ENCODE data around the gene SLC51B. TPM values are rescaled to one million over a fixed set of nuclear protein-coding genes. Genes with fewer than 3 reads are reported as not detected.
"Not testable (repeated sequence)": the region's sequence is repeated elsewhere in the genome, so short reads cannot be mapped to it uniquely, and the experiment has no call there.

SLC51B gene
- not detected for total RNA-seq

GRCh38 chr15:65044724-65045481, at the start of gene SLC51B:
SLC51B (plus strand) TSS chr15:65045387; CDS start chr15:65050005, 4,618 bp downstream.
- H3K36me3 Mint-ChIP-seq = no peaks in the 10 kb centered on the region
- no peak within 1 kb of the TSS for H3K27ac Mint-ChIP-seq
- peaks cover 7 to 10% of the 10 kb centered on the region in 2 donors for H3K4me1 Mint-ChIP-seq (ENCODE audit: low read depth in 2 of 2)

GRCh38 chr15:64997066-64997465, 48.1 kb upstream of the SLC51B start:
- Mint-ChIP-seq H3K36me3 (no peaks in the 10 kb centered on the region), H3K9me3 (no peaks in the 10 kb centered on the region), H3K4me3 (no peak overlapping the region), H3K4me1 (ENCODE audit: low read depth in 2 of 2) (peaks cover 4 to 5% of the 10 kb centered on the region in 2 donors), H3K27me3 (no peaks in the 10 kb centered on the region), H3K27ac (no peak overlapping the region)
- no peak for DNase-seq (ENCODE audit: low spot score)
- ATAC-seq = no peak

More at GRCh38 chr15:65044724-65045481, at the start of gene SLC51B:
- Mint-ChIP-seq H3K4me3 (no peak within 1 kb of the TSS), H3K9me3 (no peaks in the 10 kb centered on the region), H3K27me3 (peaks cover 0 to 2% of the 10 kb centered on the region in 2 donors)
- DNase-seq (ENCODE audit: low spot score) (no peak), ATAC-seq (no peak)

- Mint-ChIP-seq H3K27ac (no peak overlapping the region), H3K4me1 (ENCODE audit: low read depth in 2 of 2) (peaks cover 4% of the 10 kb centered on the region in 2 donors), H3K36me3 (no peaks in the 10 kb centered on the region), H3K4me3 (no peak overlapping the region), H3K27me3 (no peaks in the 10 kb centered on the region), H3K9me3 (no peaks in the 10 kb centered on the region)
- DNase-seq (ENCODE audit: low spot score) (no peak), ATAC-seq (no peak)
Observed at GRCh38 chr15:64997745-64998375, 47.3 kb upstream of the SLC51B start.

GRCh38 chr15:65004993-65005392, 40.2 kb upstream of the SLC51B start:
- Mint-ChIP-seq H3K36me3 (no peaks in the 10 kb centered on the region), H3K4me1 (ENCODE audit: low read depth in 2 of 2) (no peaks in the 10 kb centered on the region), H3K27me3 (no peaks in the 10 kb centered on the region), H3K27ac (no peak overlapping the region), H3K9me3 (no peaks in the 10 kb centered on the region), H3K4me3 (no peak overlapping the region)
- no peak for DNase-seq (ENCODE audit: low spot score)
- no peak for ATAC-seq

- no peak overlapping the region for H3K4me3 Mint-ChIP-seq
- H3K4me1 Mint-ChIP-seq (ENCODE audit: low read depth in 2 of 2) = no peaks in the 10 kb centered on the region
- no peaks in the 10 kb centered on the region for H3K27me3 Mint-ChIP-seq
- no peak for ATAC-seq
- no peaks in the 10 kb centered on the region for H3K9me3 Mint-ChIP-seq
- H3K27ac Mint-ChIP-seq = no peak overlapping the region
- H3K36me3 Mint-ChIP-seq = no peaks in the 10 kb centered on the region
- no peak for DNase-seq (ENCODE audit: low spot score)
Observed at GRCh38 chr15:65006876-65007275, 38.3 kb upstream of the SLC51B start.

GRCh38 chr15:65008983-65009382, 36.2 kb upstream of the SLC51B start:
- peaks cover 3% of the 10 kb centered on the region for H3K9me3 Mint-ChIP-seq
- DNase-seq (ENCODE audit: low spot score) (no peak), ATAC-seq (no peak)
- H3K4me3 Mint-ChIP-seq = no peak overlapping the region
- no peak overlapping the region for H3K27ac Mint-ChIP-seq
- no peaks in the 10 kb centered on the region for H3K27me3 Mint-ChIP-seq
- H3K36me3 Mint-ChIP-seq = peaks cover 15% of the 10 kb centered on the region
- H3K4me1 Mint-ChIP-seq (ENCODE audit: low read depth in 2 of 2) = no peaks in the 10 kb centered on the region

GRCh38 chr15:65011198-65011597, 34.0 kb upstream of the SLC51B start:
- H3K36me3 Mint-ChIP-seq = peaks cover 29% of the 10 kb centered on the region
- not testable (repeated sequence) for DNase-seq (ENCODE audit: low spot score); H3K9me3 Mint-ChIP-seq; H3K27ac Mint-ChIP-seq; ATAC-seq; H3K4me3 Mint-ChIP-seq; H3K4me1 Mint-ChIP-seq (ENCODE audit: low read depth in 2 of 2); H3K27me3 Mint-ChIP-seq

- DNase-seq (ENCODE audit: low spot score) (no peak), ATAC-seq (no peak)
- no peak overlapping the region for H3K4me3 Mint-ChIP-seq
- H3K27ac Mint-ChIP-seq = no peak overlapping the region
- H3K36me3 Mint-ChIP-seq = peaks cover 39% of the 10 kb centered on the region
- no peaks in the 10 kb centered on the region for H3K9me3 Mint-ChIP-seq
- H3K27me3 Mint-ChIP-seq = no peaks in the 10 kb centered on the region
- H3K4me1 Mint-ChIP-seq (ENCODE audit: low read depth in 2 of 2) = peaks cover 0 to 3% of the 10 kb centered on the region in 2 donors
Observed at GRCh38 chr15:65020419-65020818, 24.8 kb upstream of the SLC51B start.

GRCh38 chr15:65021488-65021887, 23.7 kb upstream of the SLC51B start:
- no peak overlapping the region for H3K27ac Mint-ChIP-seq
- H3K9me3 Mint-ChIP-seq = no peaks in the 10 kb centered on the region
- H3K4me3 Mint-ChIP-seq = no peak overlapping the region
- H3K27me3 Mint-ChIP-seq = no peaks in the 10 kb centered on the region
- ATAC-seq (no peak), DNase-seq (ENCODE audit: low spot score) (no peak)
- peaks cover 0 to 3% of the 10 kb centered on the region in 2 donors for H3K4me1 Mint-ChIP-seq (ENCODE audit: low read depth in 2 of 2)
- peaks cover 35% of the 10 kb centered on the region for H3K36me3 Mint-ChIP-seq

- no peak overlapping the region for H3K27ac Mint-ChIP-seq
- no peaks in the 10 kb centered on the region for H3K9me3 Mint-ChIP-seq
- DNase-seq (ENCODE audit: low spot score) (no peak), ATAC-seq (no peak)
- H3K4me1 Mint-ChIP-seq (ENCODE audit: low read depth in 2 of 2) = peaks cover 9 to 12% of the 10 kb centered on the region in 2 donors
- peaks cover 0 to 3% of the 10 kb centered on the region in 2 donors for H3K27me3 Mint-ChIP-seq
- peaks cover 11% of the 10 kb centered on the region for H3K36me3 Mint-ChIP-seq
- no peak overlapping the region for H3K4me3 Mint-ChIP-seq
Observed at GRCh38 chr15:65026756-65027155, 18.4 kb upstream of the SLC51B start.

GRCh38 chr15:65027593-65027992, 17.6 kb upstream of the SLC51B start:
- no peak for DNase-seq (ENCODE audit: low spot score)
- Mint-ChIP-seq H3K27me3 (peaks cover 0 to 7% of the 10 kb centered on the region in 2 donors), H3K27ac (peak overlapping the region; percentile 68 to 81), H3K36me3 (peaks cover 11% of the 10 kb centered on the region), H3K4me3 (peak overlapping the region; percentile 96), H3K9me3 (no peaks in the 10 kb centered on the region), H3K4me1 (ENCODE audit: low read depth in 2 of 2) (peaks cover 9 to 12% of the 10 kb centered on the region in 2 donors)
- no peak for ATAC-seq

- H3K27me3 Mint-ChIP-seq = peaks cover 0 to 10% of the 10 kb centered on the region in 2 donors
- H3K9me3 Mint-ChIP-seq = no peaks in the 10 kb centered on the region
- H3K27ac Mint-ChIP-seq = peak overlapping the region; percentile 68 to 81
- H3K4me3 Mint-ChIP-seq = peak overlapping the region; percentile 96
- H3K36me3 Mint-ChIP-seq = peaks cover 11% of the 10 kb centered on the region
- no peak for DNase-seq (ENCODE audit: low spot score)
- ATAC-seq = no peak
- peaks cover 12 to 15% of the 10 kb centered on the region in 2 donors for H3K4me1 Mint-ChIP-seq (ENCODE audit: low read depth in 2 of 2)
Observed at GRCh38 chr15:65028338-65028737, 16.8 kb upstream of the SLC51B start.

- Mint-ChIP-seq H3K4me3 (peak within 1 kb of the TSS; percentile 96), H3K36me3 (peaks cover 11% of the 10 kb centered on the region), H3K27me3 (peaks cover 0 to 11% of the 10 kb centered on the region in 2 donors), H3K4me1 (ENCODE audit: low read depth in 2 of 2) (peaks cover 13 to 18% of the 10 kb centered on the region in 2 donors), H3K27ac (peak within 1 kb of the TSS; percentile 68 to 81), H3K9me3 (no peaks in the 10 kb centered on the region)
- DNase-seq (ENCODE audit: low spot score) = peak; percentile 88
- ATAC-seq = peak; percentile 98 to 99
Observed at GRCh38 chr15:65028921-65029735, 16.1 kb upstream of the SLC51B start, which contains the start of gene MTFMT. MTFMT (minus strand) TSS chr15:65029639; CDS start chr15:65029613, 26 bp downstream.
